DND-41 (cell line): ENCODE results near the gene GIMAP8.

ENCODE experiments used
- ATAC-seq: fragments of 200-7000 bp; cut with Tn5 transposase; 3 replicates; pipeline ENCODE4 v1.9.1; 2021; ENCODE audit warnings: low read depth; ENCODE audit not compliant: insufficient read depth
- DNase-seq: peaks from one replicate; pipeline ENCODE4 v3.0.0-alpha.2; 2020
- H2AFZ ChIP-seq: 2 replicates; pipeline ENCODE4 v1.6.0; 2012; ENCODE audit warnings: low read depth, low read length
- H3K27ac ChIP-seq: 2 replicates; pipeline ENCODE4 v1.5.1; 2012; ENCODE audit warnings: low read length, inconsistent platforms
- H3K27me3 ChIP-seq: fragments of 200-600 bp; sonication (generic); 2 replicates; pipeline ENCODE4 v1.6.0; 2012; ENCODE audit warnings: low read length, mild to moderate bottlenecking, inconsistent platforms; ENCODE audit not compliant: insufficient read depth, poor library complexity
- H3K36me3 ChIP-seq: 2 replicates; pipeline ENCODE4 v1.5.1; 2012; ENCODE audit warnings: low read length, inconsistent platforms; ENCODE audit not compliant: insufficient read depth
- H3K4me1 ChIP-seq: 2 replicates; pipeline ENCODE4 v1.5.1; 2012; ENCODE audit warnings: mild to moderate bottlenecking, low read length; ENCODE audit not compliant: insufficient read depth
- H3K4me2 ChIP-seq: 2 replicates; pipeline ENCODE4 v1.6.0; 2012; ENCODE audit warnings: mild to moderate bottlenecking, moderate library complexity, low read length, inconsistent platforms; ENCODE audit not compliant: insufficient read depth
- H3K4me3 ChIP-seq, 2 experiments: fragments of 200-600 bp in 1 of 2; shearing (Covaris generic) in 1 of 2; 2 replicates each; pipeline ENCODE4 v1.5.1; 2012 to 2016; ENCODE audit warnings: inconsistent platforms in 2 of 2, low read length in 2 of 2, mild to moderate bottlenecking in 2 of 2, low read depth in 1 of 2, moderate library complexity in 1 of 2
- H3K79me2 ChIP-seq: 2 replicates; pipeline ENCODE4 v1.6.0; 2012; ENCODE audit warnings: low read length, inconsistent platforms; ENCODE audit not compliant: insufficient read depth
- H3K9ac ChIP-seq: 2 replicates; pipeline ENCODE4 v1.6.0; 2012; ENCODE audit warnings: low read depth, mild to moderate bottlenecking, inconsistent platforms, low read length, moderate library complexity
- H3K9me3 ChIP-seq: 2 replicates; pipeline ENCODE4 v1.5.1; 2012; ENCODE audit warnings: low read length, moderate library complexity, mild to moderate bottlenecking, inconsistent platforms; ENCODE audit not compliant: insufficient read depth, severe bottlenecking
- H4K20me1 ChIP-seq: 2 replicates; pipeline ENCODE4 v1.6.0; 2012; ENCODE audit warnings: low read length; ENCODE audit not compliant: insufficient read depth
- CTCF ChIP-seq: IDR thresholded peaks from 2 replicates; pipeline ENCODE4 v1.5.1; 2012; ENCODE audit warnings: borderline replicate concordance, low read length, moderate library complexity, mild to moderate bottlenecking; ENCODE audit not compliant: poor library complexity, severe bottlenecking; ENCODE audit errors: extremely low read depth
- EZH2 ChIP-seq: IDR thresholded peaks from 3 replicates; pipeline ENCODE4 v1.6.1; 2012; ENCODE audit warnings: borderline replicate concordance, low read depth, mild to moderate bottlenecking, moderate library complexity, low read length, inconsistent platforms; ENCODE audit not compliant: severe bottlenecking

GIMAP8 gene

GRCh38 chr7:150513758-150514157 is 63.3 kb downstream of the GIMAP8 start:
- Histone ChIP-seq H2AFZ (peak overlapping the region; percentile 76), H4K20me1 (no peaks in the 10 kb centered on the region), H3K4me1 (peaks cover 45% of the 10 kb centered on the region), H3K4me3 (peak overlapping the region in 1 of 2 experiments; percentile 74; a peak in 2 of 4 replicates), H3K79me2 (peaks cover 54% of the 10 kb centered on the region), H3K9ac (peak overlapping the region; percentile 72), H3K4me2 (peak overlapping the region; percentile 71), H3K36me3 (no peaks in the 10 kb centered on the region; the same call in 1 of the 2 replicates), H3K27ac (peak overlapping the region; percentile 95), H3K27me3 (no peaks in the 10 kb centered on the region), H3K9me3 (no peaks in the 10 kb centered on the region)
- no peak for TF ChIP-seq EZH2
- no peak for TF ChIP-seq CTCF
- no peak for ATAC-seq
- no peak for DNase-seq

- H3K27me3 ChIP-seq, result no peaks in the 10 kb centered on the region
- H3K9me3 ChIP-seq, result no peaks in the 10 kb centered on the region
- peak within 1 kb of the TSS; percentile 72 for H3K9ac ChIP-seq
- H3K4me3 ChIP-seq, result peak within 1 kb of the TSS; percentile 51 to 74
- H3K4me2 ChIP-seq, result peak within 1 kb of the TSS; percentile 71
- peaks cover 7% of the 10 kb centered on the region for H3K36me3 ChIP-seq
- H3K4me1 ChIP-seq, result peaks cover 55% of the 10 kb centered on the region
- ATAC-seq, result peak; percentile 84
- peak within 1 kb of the TSS; percentile 76 for H2AFZ ChIP-seq
- peak; percentile 77 for DNase-seq
- H3K27ac ChIP-seq, result peak within 1 kb of the TSS; percentile 95
- peaks cover 64% of the 10 kb centered on the region for H3K79me2 ChIP-seq
- TF ChIP-seq CTCF, result no peak
- TF ChIP-seq EZH2, result no peak
- 0 out of 2 replicates have a peak, but pooled peaks cover 1% of the 10 kb centered on the region for H4K20me1 ChIP-seq
Observed at GRCh38 chr7:150514748-150515222, 64.4 kb downstream of the GIMAP8 start, which contains the start of gene GIMAP7. Gene GIMAP7, plus strand, starts transcription at chr7:150514872. Its CDS starts 5,103 bp downstream, at chr7:150519975.

- Histone ChIP-seq H3K79me2 (peaks cover 71% of the 10 kb centered on the region), H3K36me3 (peaks cover 14% of the 10 kb centered on the region), H3K27me3 (no peaks in the 10 kb centered on the region), H3K4me2 (peak overlapping the region; percentile 71), H3K9me3 (no peaks in the 10 kb centered on the region), H3K4me3 (peak overlapping the region; percentile 51 to 74), H3K27ac (peak overlapping the region; percentile 95), H4K20me1 (peaks cover 7% of the 10 kb centered on the region; the same call in 1 of the 2 replicates), H2AFZ (peak overlapping the region; percentile 76), H3K9ac (peak overlapping the region; percentile 72), H3K4me1 (peaks cover 58% of the 10 kb centered on the region)
- ATAC-seq (peak; percentile 54), DNase-seq (peak; percentile 43)
- TF ChIP-seq CTCF (no peak), EZH2 (no peak)
Observed at GRCh38 chr7:150515248-150516147, 65.1 kb downstream of the GIMAP8 start.
